HEK293 (cell line): Measurements from ENCODE around the gene UGT1A7.
A peak's percentile ranks its signal among the peaks of the same experiment; 100 is the strongest.

ENCODE experiments used
- CTCF ChIA-PET: fragments of 350-600 bp; formaldehyde crosslinking; extraction: SDS; loops from one replicate; lab custom pipeline; 2021; ENCODE audit warnings: antibody characterized with exemption; lab: Yijun Ruan, JAX
- POLR2A ChIA-PET: fragments of 300-600 bp; formaldehyde crosslinking; extraction: SDS; loops from one replicate; lab custom pipeline; 2020; ENCODE audit warnings: antibody characterized with exemption, inconsistent platforms; lab: Yijun Ruan, JAX
- H3K27ac ChIP-seq: fragments of 200-500 bp; sonication (Bioruptor generic); 2 replicates; pipeline ENCODE4 v1.5.1; 2014; ENCODE audit warnings: low read depth, low read length, control low read depth, inconsistent platforms; ENCODE audit errors: extremely low read depth
- H3K36me3 ChIP-seq, 2 experiments: fragments of 200-500 bp in 1 of 2; sonication (Bioruptor generic) in 1 of 2; 1 replicate in 1 of 2; 2 replicates in 1 of 2; pipeline ENCODE4 v1.5.1; 2014 to 2017; ENCODE audit warnings: inconsistent platforms in 2 of 2, low read length in 2 of 2; ENCODE audit not compliant: control insufficient read depth in 2 of 2, insufficient read depth in 1 of 2
- H3K4me1 ChIP-seq: fragments of 200-500 bp; sonication (Bioruptor generic); 2 replicates; pipeline ENCODE4 v1.5.1; 2014; ENCODE audit warnings: mild to moderate bottlenecking, low read length, inconsistent platforms; ENCODE audit not compliant: control insufficient read depth, insufficient read depth
- H3K4me3 ChIP-seq: 2 replicates; pipeline ENCODE4 v1.5.1; 2011; ENCODE audit warnings: low read depth, mild to moderate bottlenecking, control low read depth, low read length, moderate library complexity
- H3K9me3 ChIP-seq: fragments of 200-500 bp; sonication (Bioruptor generic); 2 replicates; pipeline ENCODE4 v1.5.1; 2014; ENCODE audit warnings: low read depth, low read length, inconsistent platforms; ENCODE audit not compliant: control insufficient read depth, insufficient read depth
- ELK4 ChIP-seq: IDR thresholded peaks from 2 replicates; pipeline ENCODE4 v1.6.1; 2011; ENCODE audit warnings: mild to moderate bottlenecking, low read depth, low read length, borderline replicate concordance
- SETDB1 ChIP-seq: IDR thresholded peaks from one replicate; pipeline ENCODE4 v1.6.1; 2017; ENCODE audit warnings: mild to moderate bottlenecking, low read length, moderate library complexity, mixed read lengths; ENCODE audit not compliant: insufficient read length
- SP2 ChIP-seq: fragments of 450-650 bp; formaldehyde crosslinking; IDR thresholded peaks from 2 replicates; pipeline ENCODE4 v1.5.1; 2016; ENCODE audit warnings: missing biosample characterization, missing genetic modification characterization
- SP7 ChIP-seq: fragments of 450-650 bp; formaldehyde crosslinking; IDR thresholded peaks from 2 replicates; pipeline ENCODE4 v1.5.1; 2016; ENCODE audit warnings: missing biosample characterization, missing genetic modification characterization
- ZBTB1 ChIP-seq: fragments of 450-650 bp; formaldehyde crosslinking; IDR thresholded peaks from 2 replicates; pipeline ENCODE4 v1.5.1; 2016; ENCODE audit warnings: missing biosample characterization, missing genetic modification characterization
- ZBTB11 ChIP-seq: fragments of 450-650 bp; formaldehyde crosslinking; conservative IDR thresholded peaks from 2 replicates; pipeline ENCODE4 v1.5.1; 2016; ENCODE audit warnings: low read depth, missing biosample characterization, missing genetic modification characterization
- ZBTB26 ChIP-seq: fragments of 450-650 bp; formaldehyde crosslinking; optimal IDR thresholded peaks from 2 replicates; pipeline ENCODE3; 2016; ENCODE audit warnings: missing biosample characterization, mild to moderate bottlenecking, missing genetic modification characterization
- ZBTB44 ChIP-seq: fragments of 450-650 bp; IDR thresholded peaks from 2 replicates; pipeline ENCODE4 v1.5.1; 2018; ENCODE audit warnings: missing biosample characterization, mild to moderate bottlenecking, missing genetic modification characterization
- ZBTB48 ChIP-seq: fragments of 450-650 bp; formaldehyde crosslinking; IDR thresholded peaks from 2 replicates; pipeline ENCODE4 v1.5.1; 2016; ENCODE audit warnings: missing biosample characterization, missing genetic modification characterization
- ZBTB49 ChIP-seq: fragments of 450-650 bp; formaldehyde crosslinking; IDR thresholded peaks from 2 replicates; pipeline ENCODE4 v1.5.1; 2016; ENCODE audit warnings: missing biosample characterization, missing genetic modification characterization, low read depth
- ZFHX2 ChIP-seq: fragments of 450-650 bp; formaldehyde crosslinking; conservative IDR thresholded peaks from 2 replicates; pipeline ENCODE4 v1.5.1; 2016; ENCODE audit warnings: missing biosample characterization, missing genetic modification characterization
- ZFP69B ChIP-seq: fragments of 450-650 bp; formaldehyde crosslinking; IDR thresholded peaks from 2 replicates; pipeline ENCODE4 v1.5.1; 2016; ENCODE audit warnings: missing biosample characterization, missing genetic modification characterization
- ZIC2 ChIP-seq: fragments of 450-650 bp; formaldehyde crosslinking; IDR thresholded peaks from 2 replicates; pipeline ENCODE4 v1.5.1; 2016; ENCODE audit warnings: missing biosample characterization, missing genetic modification characterization
- ZNF140 ChIP-seq: fragments of 450-650 bp; formaldehyde crosslinking; IDR thresholded peaks from 2 replicates; pipeline ENCODE4 v1.5.1; 2016; ENCODE audit warnings: missing biosample characterization, missing genetic modification characterization
- ZNF146 ChIP-seq: fragments of 450-650 bp; formaldehyde crosslinking; IDR thresholded peaks from 2 replicates; pipeline ENCODE4 v1.5.1; 2016; ENCODE audit warnings: missing biosample characterization, missing genetic modification characterization
- ZNF280D ChIP-seq: fragments of 450-650 bp; formaldehyde crosslinking; IDR thresholded peaks from 2 replicates; pipeline ENCODE4 v1.5.1; 2016; ENCODE audit warnings: missing biosample characterization, missing genetic modification characterization
- ZNF335 ChIP-seq: fragments of 450-650 bp; formaldehyde crosslinking; conservative IDR thresholded peaks from 2 replicates; pipeline ENCODE4 v1.5.1; 2016; ENCODE audit warnings: missing biosample characterization, missing genetic modification characterization
- ZNF341 ChIP-seq: fragments of 450-650 bp; formaldehyde crosslinking; IDR thresholded peaks from 2 replicates; pipeline ENCODE4; 2016; ENCODE audit warnings: low read depth, missing biosample characterization, missing genetic modification characterization
- ZNF354C ChIP-seq: fragments of 450-650 bp; formaldehyde crosslinking; IDR thresholded peaks from 2 replicates; pipeline ENCODE4 v1.5.1; 2016; ENCODE audit warnings: missing biosample characterization, missing genetic modification characterization, low read depth, borderline replicate concordance
- ZNF391 ChIP-seq: fragments of 450-650 bp; formaldehyde crosslinking; IDR thresholded peaks from 2 replicates; pipeline ENCODE4 v1.5.1; 2016; ENCODE audit warnings: low read depth, missing biosample characterization, missing genetic modification characterization, borderline replicate concordance
- ZNF701 ChIP-seq: fragments of 450-650 bp; formaldehyde crosslinking; IDR thresholded peaks from 2 replicates; pipeline ENCODE4 v1.5.1; 2016; ENCODE audit warnings: missing biosample characterization, missing genetic modification characterization
- ZNF707 ChIP-seq: fragments of 450-650 bp; formaldehyde crosslinking; IDR thresholded peaks from 2 replicates; pipeline ENCODE4 v1.5.1; 2016; ENCODE audit warnings: missing biosample characterization, missing genetic modification characterization
- ZNF776 ChIP-seq: fragments of 450-650 bp; formaldehyde crosslinking; IDR thresholded peaks from 2 replicates; pipeline ENCODE4 v1.5.0; 2017; ENCODE audit warnings: missing biosample characterization, missing genetic modification characterization, borderline replicate concordance

UGT1A7 gene

GRCh38 chr2:233815861-233816260, 134.2 kb downstream of the UGT1A7 start:
- no peaks in the 10 kb centered on the region for H3K36me3 ChIP-seq
- CTCF ChIA-PET, result no interaction called here
- H3K9me3 ChIP-seq, result no peaks in the 10 kb centered on the region
- POLR2A ChIA-PET, result no interaction called here
- H3K4me1 ChIP-seq, result peaks cover 5% of the 10 kb centered on the region; the same call in 1 of the 2 replicates
- TF ChIP-seq ZBTB1 (tag by site-specific recombination), result no peak
- no peak for TF ChIP-seq ZNF701 (tag by site-specific recombination)
- no peak for TF ChIP-seq ZNF391 (tag by site-specific recombination)
- no peak for TF ChIP-seq ZNF354C (tag by site-specific recombination)
- no peak for TF ChIP-seq ZIC2 (tag by site-specific recombination)
- TF ChIP-seq SP7 (tag by site-specific recombination), result no peak
- TF ChIP-seq ZNF335 (tag by site-specific recombination), result no peak
- TF ChIP-seq ZNF707, result no peak
- TF ChIP-seq ZNF341 (tag by site-specific recombination), result no peak
- no peak for TF ChIP-seq ZBTB26 (tag by site-specific recombination)
- no peak for TF ChIP-seq ELK4
- TF ChIP-seq ZFP69B (tag by site-specific recombination), result no peak
- TF ChIP-seq ZNF280D (tag by site-specific recombination), result no peak
- TF ChIP-seq, all 188 proteins: peak for 0
- Histone ChIP-seq H3K27ac (no peak overlapping the region), H3K4me3 (no peak overlapping the region)

- peaks cover 5% of the 10 kb centered on the region; the same call in 1 of the 2 replicates for H3K4me1 ChIP-seq
- no peak overlapping the region for H3K27ac ChIP-seq
- POLR2A ChIA-PET, result no interaction called here
- H3K9me3 ChIP-seq, result no peaks in the 10 kb centered on the region
- H3K36me3 ChIP-seq, result no peaks in the 10 kb centered on the region
- no peak overlapping the region for H3K4me3 ChIP-seq
- CTCF ChIA-PET, result no interaction called here
- TF ChIP-seq ZBTB48 (tag by site-specific recombination) (no peak), ZNF140 (tag by site-specific recombination) (no peak), ZFHX2 (tag by site-specific recombination) (peak; percentile 42; the same call in 1 of the 2 replicates), ZNF776 (tag by site-specific recombination) (no peak), ZBTB11 (tag by site-specific recombination) (no peak), SP2 (tag by site-specific recombination) (no peak), ZNF146 (tag by site-specific recombination) (no peak), SP7 (tag by site-specific recombination) (no peak), ZBTB49 (tag by site-specific recombination) (no peak), ZBTB44 (tag by site-specific recombination) (no peak), SETDB1 (peak; percentile 17)
Measured at GRCh38 chr2:233816334-233816733, 134.6 kb downstream of the UGT1A7 start.
